ENCODE results near the gene DYNC2H1.

DNA sequence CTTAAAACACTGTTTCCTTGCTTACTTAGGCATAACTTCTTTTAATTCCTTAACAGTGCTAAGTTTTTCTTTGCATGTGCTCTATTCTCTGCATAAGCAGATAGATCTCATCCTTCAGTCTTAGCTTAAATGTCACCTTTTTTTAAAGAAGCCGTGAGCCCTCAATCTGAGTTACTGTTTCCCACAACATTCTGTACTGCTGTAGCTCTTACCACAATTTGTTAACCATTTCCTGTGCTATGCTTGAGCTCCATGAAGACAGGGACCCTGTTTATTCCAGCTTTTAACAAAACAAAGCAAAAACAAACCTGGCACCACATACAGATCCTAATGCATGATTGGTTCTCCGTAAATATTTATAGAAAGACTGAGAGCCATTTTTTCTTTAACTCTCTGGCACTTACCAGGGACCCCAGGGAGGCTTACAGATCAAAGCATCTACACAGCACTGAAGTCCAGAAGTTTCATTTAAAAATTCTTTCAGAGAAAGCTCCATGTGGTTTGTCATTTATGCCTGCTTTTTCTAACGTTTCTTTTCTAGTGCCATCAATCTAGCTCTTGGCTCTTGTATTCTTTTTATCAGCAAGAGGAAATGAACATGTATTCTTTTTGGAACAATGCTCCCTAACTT is 74.9 kb downstream of the DYNC2H1 start:
- TF ChIP-seq, protein P1, sequence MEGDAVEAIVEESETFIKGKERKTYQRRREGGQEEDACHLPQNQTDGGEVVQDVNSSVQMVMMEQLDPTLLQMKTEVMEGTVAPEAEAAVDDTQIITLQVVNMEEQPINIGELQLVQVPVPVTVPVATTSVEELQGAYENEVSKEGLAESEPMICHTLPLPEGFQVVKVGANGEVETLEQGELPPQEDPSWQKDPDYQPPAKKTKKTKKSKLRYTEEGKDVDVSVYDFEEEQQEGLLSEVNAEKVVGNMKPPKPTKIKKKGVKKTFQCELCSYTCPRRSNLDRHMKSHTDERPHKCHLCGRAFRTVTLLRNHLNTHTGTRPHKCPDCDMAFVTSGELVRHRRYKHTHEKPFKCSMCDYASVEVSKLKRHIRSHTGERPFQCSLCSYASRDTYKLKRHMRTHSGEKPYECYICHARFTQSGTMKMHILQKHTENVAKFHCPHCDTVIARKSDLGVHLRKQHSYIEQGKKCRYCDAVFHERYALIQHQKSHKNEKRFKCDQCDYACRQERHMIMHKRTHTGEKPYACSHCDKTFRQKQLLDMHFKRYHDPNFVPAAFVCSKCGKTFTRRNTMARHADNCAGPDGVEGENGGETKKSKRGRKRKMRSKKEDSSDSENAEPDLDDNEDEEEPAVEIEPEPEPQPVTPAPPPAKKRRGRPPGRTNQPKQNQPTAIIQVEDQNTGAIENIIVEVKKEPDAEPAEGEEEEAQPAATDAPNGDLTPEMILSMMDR (IDR thresholded peaks at IDR 0.05), result no peak
- TF ChIP-seq POLR2AphosphoS5 (IDR thresholded peaks at IDR 0.05), result no peak
